IMR-90 (cell line): ENCODE data around the gene RPS6KA2. TPM values are rescaled to one million over a fixed set of nuclear protein-coding genes. Genes with fewer than 3 reads are reported as not detected.

Source experiments
- ATAC-seq: fragments of 200-7000 bp; cut with Tn5 transposase; 2 replicates; pipeline ENCODE4 v1.9.1; 2020; ENCODE audit warnings: low read depth, mild to moderate bottlenecking, moderate library complexity
- BruUV-seq: library from RNA; stranded (reverse); fragments of 400-500 nt; replicated peaks from 2 replicates; lab custom pipeline; 2021; lab: Mats Ljungman, UMichigan
- CTCF ChIA-PET: fragments of 300-600 bp; formaldehyde crosslinking; extraction: SDS; loops from one replicate; lab custom pipeline; 2021; ENCODE audit warnings: antibody characterized with exemption; lab: Yijun Ruan, JAX
- POLR2A ChIA-PET: fragments of 300-600 bp; sonication (Branson Sonifier 250); formaldehyde crosslinking; loops from one replicate; lab custom pipeline; 2022; ENCODE audit warnings: antibody characterized with exemption; ENCODE audit not compliant: unreplicated experiment; lab: Charles Lee
- DNase-seq: peaks from one replicate; pipeline ENCODE4 v3.0.0; 2013
- H2AFZ ChIP-seq: replicated peaks from 2 replicates; pipeline ENCODE3; 2013; ENCODE audit warnings: low read length, mild to moderate bottlenecking; ENCODE audit not compliant: poor library complexity
- H2AK5ac ChIP-seq: 2 replicates; pipeline ENCODE4 v1.6.1; 2013; ENCODE audit warnings: low read depth, low read length, inconsistent platforms
- H2AK9ac ChIP-seq: replicated peaks from 2 replicates; pipeline ENCODE3; 2013; ENCODE audit warnings: mild to moderate bottlenecking, low read depth, low read length, moderate library complexity; ENCODE audit not compliant: poor library complexity
- H2BK120ac ChIP-seq: 2 replicates; pipeline ENCODE4 v1.6.1; 2013; ENCODE audit warnings: low read depth, low read length, inconsistent platforms
- H2BK15ac ChIP-seq: 3 replicates; pipeline ENCODE4 v1.6.1; 2013; ENCODE audit warnings: low read depth, low read length, inconsistent platforms
- H2BK20ac ChIP-seq: 2 replicates; pipeline ENCODE4 v1.6.1; 2013; ENCODE audit warnings: low read depth, mild to moderate bottlenecking, inconsistent platforms, low read length, moderate library complexity
- H2BK5ac ChIP-seq: 2 replicates; pipeline ENCODE4 v1.6.1; 2013; ENCODE audit warnings: mild to moderate bottlenecking, low read depth, low read length, inconsistent platforms; ENCODE audit not compliant: poor library complexity, severe bottlenecking
- H3K14ac ChIP-seq: replicated peaks from 2 replicates; pipeline ENCODE4 v1.6.1; 2013; ENCODE audit warnings: low read depth, low read length, inconsistent platforms
- H3K18ac ChIP-seq: 2 replicates; pipeline ENCODE4 v1.6.1; 2013; ENCODE audit warnings: low read depth, low read length, control low read depth
- H3K23ac ChIP-seq: 2 replicates; pipeline ENCODE4 v1.6.1; 2013; ENCODE audit warnings: low read depth, low read length, inconsistent platforms
- H3K27ac ChIP-seq: 2 replicates; pipeline ENCODE4 v1.5.1; 2013; ENCODE audit warnings: mild to moderate bottlenecking, control low read depth, low read length; ENCODE audit not compliant: insufficient read depth
- H3K27me3 ChIP-seq: 2 replicates; pipeline ENCODE4 v1.6.1; 2013; ENCODE audit warnings: low read length; ENCODE audit not compliant: control insufficient read depth, insufficient read depth
- H3K36me3 ChIP-seq: 2 replicates; pipeline ENCODE4 v1.6.1; 2013; ENCODE audit warnings: low read length, mixed read lengths; ENCODE audit not compliant: control insufficient read depth, insufficient read depth
- H3K4ac ChIP-seq: 2 replicates; pipeline ENCODE4 v1.6.1; 2013; ENCODE audit warnings: low read depth, low read length, inconsistent platforms
- H3K4me1 ChIP-seq: 2 replicates; pipeline ENCODE4 v1.6.1; 2013; ENCODE audit warnings: low read length, mixed read lengths; ENCODE audit not compliant: control insufficient read depth, insufficient read depth
- H3K4me2 ChIP-seq: 2 replicates; pipeline ENCODE4 v1.6.1; 2013; ENCODE audit warnings: low read depth, mild to moderate bottlenecking, control low read depth, low read length, moderate library complexity
- H3K4me3 ChIP-seq: 2 replicates; pipeline ENCODE4 v1.5.1; 2013; ENCODE audit warnings: low read depth, mild to moderate bottlenecking, control low read depth, low read length, moderate library complexity; ENCODE audit not compliant: insufficient read depth
- H3K56ac ChIP-seq: 2 replicates; pipeline ENCODE4 v1.6.1; 2013; ENCODE audit warnings: low read length, inconsistent platforms; ENCODE audit not compliant: insufficient read depth; ENCODE audit errors: extremely low read depth
- H3K79me1 ChIP-seq, 2 experiments: 2 replicates each; pipeline ENCODE4 v1.6.1; 2013; ENCODE audit warnings: low read length in 2 of 2, inconsistent platforms in 1 of 2, low read depth in 1 of 2
- H3K9ac ChIP-seq: 2 replicates; pipeline ENCODE4 v1.6.1; 2013; ENCODE audit warnings: low read depth, low read length, control low read depth
- H3K9me1 ChIP-seq: 2 replicates; pipeline ENCODE4 v1.6.1; 2013; ENCODE audit warnings: low read length, inconsistent platforms; ENCODE audit not compliant: insufficient read depth
- H3K9me3 ChIP-seq: 2 replicates; pipeline ENCODE4 v1.6.1; 2013; ENCODE audit warnings: low read length; ENCODE audit not compliant: control insufficient read depth, insufficient read depth
- H4K20me1 ChIP-seq: 2 replicates; pipeline ENCODE4 v1.6.1; 2013; ENCODE audit warnings: low read length, inconsistent platforms; ENCODE audit not compliant: insufficient read depth
- H4K5ac ChIP-seq: 2 replicates; pipeline ENCODE4 v1.6.1; 2013; ENCODE audit warnings: mild to moderate bottlenecking, low read depth, low read length, control low read depth
- H4K8ac ChIP-seq, 2 experiments: 2 replicates each; pipeline ENCODE4 v1.6.1; 2013; ENCODE audit warnings: low read depth in 2 of 2, low read length in 2 of 2, control low read depth in 1 of 2, inconsistent platforms in 1 of 2
- H4K91ac ChIP-seq: 2 replicates; pipeline ENCODE4 v1.6.1; 2013; ENCODE audit warnings: low read depth, low read length, inconsistent platforms; ENCODE audit not compliant: insufficient read depth
- CHD1 ChIP-seq: IDR thresholded peaks from 2 replicates; pipeline ENCODE4 v1.6.1; 2012; ENCODE audit warnings: low read depth, low read length, improper control_type of control experiment
- FOS ChIP-seq: fragments of 150-350 bp; IDR thresholded peaks from 2 replicates; pipeline ENCODE4 v1.6.1; 2016; ENCODE audit warnings: low read depth, low read length
- MAFK ChIP-seq: IDR thresholded peaks from 2 replicates; pipeline ENCODE4 v1.6.1; 2012; ENCODE audit warnings: low read depth, low read length, improper control_type of control experiment
- MAZ ChIP-seq: IDR thresholded peaks from 2 replicates; pipeline ENCODE4 v1.6.1; 2012; ENCODE audit warnings: low read depth, mild to moderate bottlenecking, low read length, improper control_type of control experiment, moderate library complexity, borderline replicate concordance
- NFE2L2 ChIP-seq: fragments of 150-350 bp; IDR thresholded peaks from 2 replicates; pipeline ENCODE4 v1.6.1; 2016; ENCODE audit warnings: low read depth, mild to moderate bottlenecking, low read length
- POLR2A ChIP-seq: IDR thresholded peaks from 2 replicates; pipeline ENCODE4 v1.6.1; 2012; ENCODE audit warnings: mild to moderate bottlenecking, low read depth, low read length
- RAD21 ChIP-seq: IDR thresholded peaks from 2 replicates; pipeline ENCODE4 v1.6.1; 2012; ENCODE audit warnings: low read length, improper control_type of control experiment
- SMC3 ChIP-seq: fragments of 150-350 bp; IDR thresholded peaks from 2 replicates; pipeline ENCODE4 v1.6.1; 2016; ENCODE audit warnings: low read depth, mild to moderate bottlenecking, antibody characterized with exemption, low read length, moderate library complexity
- WGBS, 2 experiments: methylation state at CpG; one replicate each; pipeline versions ENCODE4 v1.1.5 to v1.1.7; 2013; ENCODE audit warnings: missing lambda C conversion rate in 2 of 2; ENCODE audit not compliant: insufficient read length in 1 of 2; ENCODE audit errors: extremely low coverage in 2 of 2; 5-methylcytosine and 5-hydroxymethylcytosine counted together
- dilution Hi-C: fragments of 300-500 bp; cut with HindIII; formaldehyde crosslinking; loops from one replicate; pipeline ENCODE4 v1.14.3; 2018; ENCODE audit warnings: low sequenced_read_pairs; ENCODE audit not compliant: unreplicated experiment
- in situ Hi-C: fragments of 300-500 bp; cut with MboI; formaldehyde crosslinking; loops from 3 replicates; pipeline ENCODE4 v1.14.3; 2019; ENCODE audit warnings: low sequenced_read_pairs, inconsistent platforms, mixed read lengths
- intact Hi-C: fragments of 100-400 bp; cut with micrococcal nuclease; formaldehyde crosslinking; loops from 2 replicates; pipeline ENCODE4 v1.10.0; 2022
- polyA plus RNA-seq, 3 experiments: library from polyadenylated mRNA; depleted of rRNA; stranded (reverse); fragments of >200 nt; gene quantifications; 2 replicates each; pipeline ENCODE4 v1.2.3, GENCODE V29; 2012; ENCODE audit warnings: low replicate concordance in 1 of 3
- total RNA-seq: library from RNA; depleted of rRNA; stranded (reverse); fragments of >200 nt; gene quantifications from 2 replicates; pipeline ENCODE4 v1.2.3, GENCODE V29; 2012
- TF ChIP-seq, protein P1 (sequence below): conservative IDR thresholded peaks from 2 replicates; pipeline ENCODE4 v1.5.1; 2012; ENCODE audit warnings: mild to moderate bottlenecking, low read depth, low read length, improper control_type of control experiment
- TF ChIP-seq, protein P2 (sequence below): fragments of 150-350 bp; IDR thresholded peaks from 2 replicates; pipeline ENCODE4 v1.6.1; 2016; ENCODE audit warnings: low read depth, mild to moderate bottlenecking, low read length, moderate library complexity, borderline replicate concordance

RPS6KA2 gene
- total and polyA plus RNA-seq, 2 of the 4 experiments (the other 2 are of a cell fraction) = 26.9 to 31.3 TPM

DNA sequence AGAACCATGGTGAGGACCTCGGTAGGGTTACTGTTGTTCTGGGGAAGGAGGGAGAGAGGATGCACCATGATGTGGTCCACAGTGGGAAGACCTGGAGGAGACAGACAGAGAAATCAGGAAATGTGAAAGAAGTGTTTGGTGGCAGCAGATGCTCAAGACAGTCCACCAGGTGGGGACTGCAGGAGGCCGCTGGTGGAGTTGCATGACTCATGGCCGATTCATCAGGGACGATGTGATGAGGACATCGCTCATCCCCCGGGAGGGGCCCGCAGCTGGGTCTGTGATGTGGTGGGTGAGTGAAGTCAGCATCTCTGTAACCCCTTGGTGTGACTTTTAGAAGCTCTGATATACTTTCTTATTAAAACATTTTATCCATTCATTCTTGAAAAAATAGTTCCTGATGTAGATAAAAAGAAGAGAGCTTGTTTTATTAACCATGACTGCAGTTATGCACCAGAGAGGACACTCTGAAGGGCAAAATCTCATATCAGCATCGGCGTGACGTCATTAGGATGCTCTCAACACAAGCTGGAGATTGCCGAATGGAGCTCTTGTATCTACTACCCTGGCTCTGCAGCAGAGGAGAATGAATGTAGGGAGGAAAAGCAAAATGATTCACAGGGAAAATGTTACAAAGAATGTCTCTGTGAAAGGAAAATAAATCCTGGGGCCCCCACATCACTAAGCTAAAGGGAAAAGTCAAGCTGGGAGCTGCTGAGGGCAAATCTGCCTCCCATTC lies 111.8 kb downstream of the RPS6KA2 start (continued):
- TF ChIP-seq FOS (peak; percentile 97), NFE2L2 (0 out of 2 replicates have a peak, but pooled peaks have one; percentile 12), CHD1 (no peak)

DNA sequence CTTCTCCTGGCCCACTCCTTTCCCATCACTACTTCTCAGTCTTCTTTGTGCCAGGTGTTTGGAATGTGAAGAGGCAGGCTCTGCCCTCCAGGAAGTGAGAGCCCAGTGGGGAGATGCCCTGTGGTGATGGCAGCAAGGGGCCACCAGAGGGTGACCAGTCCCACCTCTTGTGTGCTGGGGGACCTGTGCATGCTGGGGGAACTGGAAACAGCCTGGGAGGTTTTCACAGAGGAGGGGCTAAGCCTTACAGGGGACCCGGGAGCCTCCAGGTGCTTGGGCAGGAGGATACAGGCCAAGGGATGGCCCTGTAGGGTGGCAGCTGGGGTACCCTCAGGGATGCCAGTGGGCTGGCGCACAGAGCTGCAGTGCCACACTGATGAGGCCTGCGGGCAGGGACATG lies 112.9 kb downstream of the RPS6KA2 start:
- no peak overlapping the region for H2BK5ac ChIP-seq
- 100% methylated on average over 2 of the region's 3 CpGs; no CpG with 5 or more reads in 1 of the 2 experiments for WGBS, 2 experiments
- intact Hi-C loops (no loop called here), dilution Hi-C loops (no loop called here), in situ Hi-C loops (no loop called here)
- TF ChIP-seq MAFK (no peak), POLR2A (no peak), SMC3 (0 out of 2 replicates have a peak, but pooled peaks have one; percentile 7), RAD21 (peak; percentile 20; the same call in 1 of the 2 replicates), FOS (no peak), MAZ (no peak)
- TF ChIP-seq, protein P1, sequence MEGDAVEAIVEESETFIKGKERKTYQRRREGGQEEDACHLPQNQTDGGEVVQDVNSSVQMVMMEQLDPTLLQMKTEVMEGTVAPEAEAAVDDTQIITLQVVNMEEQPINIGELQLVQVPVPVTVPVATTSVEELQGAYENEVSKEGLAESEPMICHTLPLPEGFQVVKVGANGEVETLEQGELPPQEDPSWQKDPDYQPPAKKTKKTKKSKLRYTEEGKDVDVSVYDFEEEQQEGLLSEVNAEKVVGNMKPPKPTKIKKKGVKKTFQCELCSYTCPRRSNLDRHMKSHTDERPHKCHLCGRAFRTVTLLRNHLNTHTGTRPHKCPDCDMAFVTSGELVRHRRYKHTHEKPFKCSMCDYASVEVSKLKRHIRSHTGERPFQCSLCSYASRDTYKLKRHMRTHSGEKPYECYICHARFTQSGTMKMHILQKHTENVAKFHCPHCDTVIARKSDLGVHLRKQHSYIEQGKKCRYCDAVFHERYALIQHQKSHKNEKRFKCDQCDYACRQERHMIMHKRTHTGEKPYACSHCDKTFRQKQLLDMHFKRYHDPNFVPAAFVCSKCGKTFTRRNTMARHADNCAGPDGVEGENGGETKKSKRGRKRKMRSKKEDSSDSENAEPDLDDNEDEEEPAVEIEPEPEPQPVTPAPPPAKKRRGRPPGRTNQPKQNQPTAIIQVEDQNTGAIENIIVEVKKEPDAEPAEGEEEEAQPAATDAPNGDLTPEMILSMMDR = 0 out of 2 replicates have a peak, but pooled peaks have one; percentile 18
- TF ChIP-seq, protein P2, sequence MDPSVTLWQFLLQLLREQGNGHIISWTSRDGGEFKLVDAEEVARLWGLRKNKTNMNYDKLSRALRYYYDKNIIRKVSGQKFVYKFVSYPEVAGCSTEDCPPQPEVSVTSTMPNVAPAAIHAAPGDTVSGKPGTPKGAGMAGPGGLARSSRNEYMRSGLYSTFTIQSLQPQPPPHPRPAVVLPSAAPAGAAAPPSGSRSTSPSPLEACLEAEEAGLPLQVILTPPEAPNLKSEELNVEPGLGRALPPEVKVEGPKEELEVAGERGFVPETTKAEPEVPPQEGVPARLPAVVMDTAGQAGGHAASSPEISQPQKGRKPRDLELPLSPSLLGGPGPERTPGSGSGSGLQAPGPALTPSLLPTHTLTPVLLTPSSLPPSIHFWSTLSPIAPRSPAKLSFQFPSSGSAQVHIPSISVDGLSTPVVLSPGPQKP = no peak
- H3K14ac ChIP-seq = no peak overlapping the region
- no peak overlapping the region for H3K9ac ChIP-seq
- H2BK20ac ChIP-seq = no peak overlapping the region
- no peaks in the 10 kb centered on the region for H3K27me3 ChIP-seq
- H3K4me1 ChIP-seq = peaks cover 10% of the 10 kb centered on the region
- no peak overlapping the region for H4K91ac ChIP-seq
- H2BK120ac ChIP-seq = no peak overlapping the region; the same call in 1 of the 2 replicates
- ChIA-PET POLR2A (no interaction called here), CTCF (no interaction called here)
- no peak overlapping the region for H2AFZ ChIP-seq
- no peak overlapping the region for H4K8ac ChIP-seq
- peaks cover 4% of the 10 kb centered on the region for H4K20me1 ChIP-seq
- H2AK9ac ChIP-seq = peak overlapping the region; percentile 45
- H3K27ac ChIP-seq = no peak overlapping the region
- peaks cover 24% of the 10 kb centered on the region for H3K36me3 ChIP-seq
- H3K4ac ChIP-seq = peak overlapping the region; percentile 58; the same call in 1 of the 2 replicates
- H4K5ac ChIP-seq = no peak overlapping the region
- peaks cover 0 to 10% of the 10 kb centered on the region in 2 experiments; a peak in 1 of 4 replicates for H3K79me1 ChIP-seq
- H2BK15ac ChIP-seq = no peak overlapping the region
- H3K23ac ChIP-seq = no peak overlapping the region
- no peaks in the 10 kb centered on the region for H3K9me3 ChIP-seq
- H3K4me3 ChIP-seq = no peak overlapping the region
- no peak overlapping the region for H3K56ac ChIP-seq
- no peak overlapping the region for H3K4me2 ChIP-seq
- no peak overlapping the region for H2AK5ac ChIP-seq
- ATAC-seq = no peak
- peaks cover 20% of the 10 kb centered on the region for H3K9me1 ChIP-seq
- BruUV-seq = no TSS peak
- DNase-seq = peak; percentile 4
- no peak overlapping the region for H3K18ac ChIP-seq
